ENCODE data around the gene RABIF.

- TF ChIP-seq CTCF (IDR thresholded peaks at IDR 0.05) (no peak), POLR2A (IDR thresholded peaks at IDR 0.05) (no peak)
Measured at GRCh38 chr1:202858789-202859414, 30.0 kb downstream of the RABIF start.
